ENCODE results near the gene TBL1Y.
"Not testable (repeated sequence)": the region's sequence is repeated elsewhere in the genome, so short reads cannot be mapped to it uniquely, and the experiment has no call there.

Gene TBL1Y

GRCh38 chrY:6907591-6907990 lies 2.9 kb upstream of the TBL1Y start:
- no peaks in the 10 kb centered on the region for H3K4me1 ChIP-seq (ENCODE audit: low read length)
- H3K27me3 ChIP-seq (ENCODE audit: low read depth, low read length), result no peaks in the 10 kb centered on the region
- no peaks in the 10 kb centered on the region for H3K36me3 ChIP-seq (replicated peaks; ENCODE audit: low read depth, low read length)
- H4K20me1 ChIP-seq (ENCODE audit: insufficient read depth, low read length), result no peaks in the 10 kb centered on the region
- H3K4me3 ChIP-seq (ENCODE audit: low read length), result no peak overlapping the region
- H3K4me2 ChIP-seq (ENCODE audit: low read length), result no peak overlapping the region
- no peaks in the 10 kb centered on the region for H3K9me3 ChIP-seq (ENCODE audit: insufficient read depth, low read length)
- H3K9ac ChIP-seq (ENCODE audit: low read length), result no peak overlapping the region
- TF ChIP-seq CTCF (IDR thresholded peaks at IDR 0.05; ENCODE audit: low read depth, low read length), result no peak
- TF ChIP-seq EZH2phosphoT487 (IDR thresholded peaks at IDR 0.05; ENCODE audit: low read depth), result no peak
- H3K27ac ChIP-seq (ENCODE audit: low read length), result no peak overlapping the region
- no peaks in the 10 kb centered on the region for H3K79me2 ChIP-seq (ENCODE audit: low read length)
- no peak overlapping the region for H2AFZ ChIP-seq (ENCODE audit: low read depth, low read length)

- H3K79me2 ChIP-seq (ENCODE audit: low read length); H3K27me3 ChIP-seq (ENCODE audit: low read depth, low read length); H3K9ac ChIP-seq (ENCODE audit: low read length); H3K9me3 ChIP-seq (ENCODE audit: insufficient read depth, low read length); H3K27ac ChIP-seq (ENCODE audit: low read length); H2AFZ ChIP-seq (ENCODE audit: low read depth, low read length); H3K4me3 ChIP-seq (ENCODE audit: low read length); H3K36me3 ChIP-seq (replicated peaks; ENCODE audit: low read depth, low read length); H3K4me2 ChIP-seq (ENCODE audit: low read length); H4K20me1 ChIP-seq (ENCODE audit: insufficient read depth, low read length); H3K4me1 ChIP-seq (ENCODE audit: low read length): not testable (repeated sequence)
Measured at GRCh38 chrY:6908021-6908420, 2.5 kb upstream of the TBL1Y start.

- Histone ChIP-seq H3K9me3 (ENCODE audit: insufficient read depth, low read length) (no peaks in the 10 kb centered on the region), H3K4me2 (ENCODE audit: low read length) (no peak overlapping the region), H3K9ac (ENCODE audit: low read length) (no peak overlapping the region), H3K36me3 (replicated peaks; ENCODE audit: low read depth, low read length) (no peaks in the 10 kb centered on the region), H3K4me3 (ENCODE audit: low read length) (no peak overlapping the region), H2AFZ (ENCODE audit: low read depth, low read length) (no peak overlapping the region), H3K79me2 (ENCODE audit: low read length) (no peaks in the 10 kb centered on the region), H3K4me1 (ENCODE audit: low read length) (no peaks in the 10 kb centered on the region), H4K20me1 (ENCODE audit: insufficient read depth, low read length) (no peaks in the 10 kb centered on the region), H3K27me3 (ENCODE audit: low read depth, low read length) (no peaks in the 10 kb centered on the region), H3K27ac (ENCODE audit: low read length) (no peak overlapping the region)
- TF ChIP-seq EZH2phosphoT487 (IDR thresholded peaks at IDR 0.05; ENCODE audit: low read depth) (no peak), CTCF (IDR thresholded peaks at IDR 0.05; ENCODE audit: low read depth, low read length) (no peak)
Measured at GRCh38 chrY:6909118-6909521, 1.4 kb upstream of the TBL1Y start.

GRCh38 chrY:6909856-6910255 lies 641 bp upstream of the TBL1Y start:
- Histone ChIP-seq H3K9ac (ENCODE audit: low read length) (no peak overlapping the region), H2AFZ (ENCODE audit: low read depth, low read length) (no peak overlapping the region), H3K4me3 (ENCODE audit: low read length) (no peak overlapping the region), H3K27me3 (ENCODE audit: low read depth, low read length) (no peaks in the 10 kb centered on the region), H3K9me3 (ENCODE audit: insufficient read depth, low read length) (no peaks in the 10 kb centered on the region), H4K20me1 (ENCODE audit: insufficient read depth, low read length) (no peaks in the 10 kb centered on the region), H3K4me2 (ENCODE audit: low read length) (no peak overlapping the region), H3K4me1 (ENCODE audit: low read length) (no peaks in the 10 kb centered on the region), H3K79me2 (ENCODE audit: low read length) (no peaks in the 10 kb centered on the region), H3K27ac (ENCODE audit: low read length) (no peak overlapping the region), H3K36me3 (replicated peaks; ENCODE audit: low read depth, low read length) (no peaks in the 10 kb centered on the region)
- TF ChIP-seq CTCF (IDR thresholded peaks at IDR 0.05; ENCODE audit: low read depth, low read length) (no peak), EZH2phosphoT487 (IDR thresholded peaks at IDR 0.05; ENCODE audit: low read depth) (no peak)

All from OCI-LY3 (cell line).